T-helper 2 cell treated with Interferon-gamma antibody and Interleukin-4, amounts not matched to agents 5 μg/mL and 100 μg/mL, for 36 hours (primary cell): ENCODE data around the gene RPTOR.

ENCODE experiments used
- DNase-seq: peaks from one replicate; pipeline ENCODE4 v3.0.0; 2021; ENCODE audit warnings: low spot score
- H3K27ac Mint-ChIP-seq: one replicate; pipeline ENCODE4 v1.8.0; 2021; ENCODE audit warnings: mild to moderate bottlenecking, mixed read lengths
- H3K27me3 Mint-ChIP-seq: one replicate; pipeline ENCODE4 v1.8.0; 2021; ENCODE audit warnings: low read depth, mixed read lengths
- H3K36me3 Mint-ChIP-seq: one replicate; pipeline ENCODE4 v1.8.0; 2021; ENCODE audit warnings: low read depth, mixed read lengths
- H3K4me1 Mint-ChIP-seq: one replicate; pipeline ENCODE4 v1.8.0; 2021; ENCODE audit warnings: low read depth, mixed read lengths
- H3K4me3 Mint-ChIP-seq: one replicate; pipeline ENCODE4 v1.8.0; 2022; ENCODE audit warnings: mild to moderate bottlenecking, moderate library complexity, mixed read lengths
- H3K9me3 Mint-ChIP-seq: one replicate; pipeline ENCODE4 v1.8.0; 2021; ENCODE audit warnings: mixed read lengths

RPTOR gene

DNA sequence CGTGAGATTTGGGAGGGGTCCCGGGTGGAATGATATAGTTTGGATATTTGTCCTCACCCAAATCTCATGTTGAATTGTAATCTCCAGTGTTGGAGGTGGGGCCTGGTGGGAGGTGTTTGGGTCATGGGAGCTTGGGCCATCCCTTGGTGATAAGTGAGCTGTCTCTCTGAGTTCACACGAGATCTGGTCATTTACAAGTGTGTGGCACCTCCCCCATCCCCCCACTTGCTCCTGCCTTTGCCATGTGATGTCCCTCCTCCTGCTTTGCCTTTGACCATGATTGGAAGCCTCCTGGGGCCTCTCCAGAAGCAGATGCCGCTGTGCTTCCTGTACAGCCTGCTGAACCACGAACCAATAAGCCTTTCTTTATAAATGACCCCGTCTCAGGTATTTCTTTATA lies 469.0 kb downstream of the RPTOR start:
- Mint-ChIP-seq H3K27me3 (peaks cover 4% of the 10 kb centered on the region), H3K9me3 (peaks cover 22% of the 10 kb centered on the region), H3K27ac (no peak overlapping the region), H3K4me1 (peaks cover 12% of the 10 kb centered on the region), H3K36me3 (peaks cover 17% of the 10 kb centered on the region), H3K4me3 (no peak overlapping the region)
- DNase-seq: no peak

GRCh38 chr17:81015136-81015535 lies 470.5 kb downstream of the RPTOR start:
- no peak for DNase-seq
- no peak overlapping the region for H3K27ac Mint-ChIP-seq
- peaks cover 4% of the 10 kb centered on the region for H3K27me3 Mint-ChIP-seq
- peaks cover 21% of the 10 kb centered on the region for H3K9me3 Mint-ChIP-seq
- H3K4me3 Mint-ChIP-seq: no peak overlapping the region
- peaks cover 17% of the 10 kb centered on the region for H3K36me3 Mint-ChIP-seq
- H3K4me1 Mint-ChIP-seq: peaks cover 23% of the 10 kb centered on the region
